Kidney capillary endothelial cell (primary cell): ENCODE measurements around the gene TTYH1.
"Not testable (repeated sequence)": the region's sequence is repeated elsewhere in the genome, so short reads cannot be mapped to it uniquely, and the experiment has no call there.

Source experiments
- DNase-seq: peaks from one replicate; pipeline ENCODE4 v3.0.0-alpha.2; 2018; ENCODE audit warnings: low spot score

Gene TTYH1

GRCh38 chr19:54461210-54461609, 45.9 kb downstream of the TTYH1 start:
- no peak for DNase-seq

- DNase-seq = no peak
Observed at GRCh38 chr19:54461613-54462012, 46.3 kb downstream of the TTYH1 start.

GRCh38 chr19:54462047-54462654, 46.9 kb downstream of the TTYH1 start:
- no peak for DNase-seq

GRCh38 chr19:54462655-54463530, 47.6 kb downstream of the TTYH1 start:
- DNase-seq = peak; percentile 63

GRCh38 chr19:54463531-54464043, 48.3 kb downstream of the TTYH1 start, which contains the start of gene LENG9:
Gene LENG9, minus strand, starts transcription at chr19:54463778. Its CDS starts 252 bp downstream, at chr19:54463526.
- DNase-seq = peak; percentile 99

GRCh38 chr19:54464044-54464629, 48.9 kb downstream of the TTYH1 start:
- peak; percentile 60 for DNase-seq

GRCh38 chr19:54464630-54465425, 49.6 kb downstream of the TTYH1 start:
- peak; percentile 80 for DNase-seq

GRCh38 chr19:54465426-54466109, 50.3 kb downstream of the TTYH1 start:
- DNase-seq = no peak

GRCh38 chr19:54466110-54466480, 50.8 kb downstream of the TTYH1 start:
- not testable (repeated sequence) for DNase-seq

GRCh38 chr19:54469496-54469934, 54.3 kb downstream of the TTYH1 start:
- DNase-seq = peak; percentile 90

- DNase-seq = no peak
Observed at GRCh38 chr19:54470276-54470887, 55.1 kb downstream of the TTYH1 start.

GRCh38 chr19:54470991-54471782, 55.9 kb downstream of the TTYH1 start:
- peak; percentile 48 for DNase-seq

GRCh38 chr19:54473071-54473891, 58.0 kb downstream of the TTYH1 start, which contains the start of gene CDC42EP5:
Gene CDC42EP5, minus strand, starts transcription at chr19:54473296. Its CDS starts 7,749 bp downstream, at chr19:54465547.
- peak; percentile 77 for DNase-seq

- no peak for DNase-seq
Observed at GRCh38 chr19:54473892-54474372, 58.7 kb downstream of the TTYH1 start.

- DNase-seq = no peak
Observed at GRCh38 chr19:54475706-54476105, 60.4 kb downstream of the TTYH1 start.

GRCh38 chr19:54477650-54478049, 62.4 kb downstream of the TTYH1 start:
- DNase-seq = no peak

GRCh38 chr19:54478677-54479266, 63.5 kb downstream of the TTYH1 start:
- no peak for DNase-seq

- DNase-seq = no peak
Observed at GRCh38 chr19:54480051-54480450, 64.8 kb downstream of the TTYH1 start.
